Stimulated activated naive CD4-positive, alpha-beta T cell (primary cell): ENCODE results near the gene GAGE12G.
"Not testable (repeated sequence)": the region's sequence is repeated elsewhere in the genome, so short reads cannot be mapped to it uniquely, and the experiment has no call there.

ENCODE experiments used
- DNase-seq, 6 experiments: peaks; one replicate each; lab custom pipeline; 2025; lab: John Stamatoyannopoulos, UW

GAGE12G gene

GRCh38 chrX:49570100-49570499, at the start of gene GAGE12G:
Gene GAGE12G (plus strand): TSS chrX:49570400. CDS start chrX:49571555, 1,155 bp downstream.
- DNase-seq: not testable (repeated sequence)

GRCh38 chrX:49531877-49532276, 38.3 kb upstream of the GAGE12G start, which contains the start of gene GAGE12C:
Gene GAGE12C (plus strand): TSS chrX:49532177. CDS start chrX:49533332, 1,155 bp downstream.
- not testable (repeated sequence) for DNase-seq

- DNase-seq: not testable (repeated sequence)
Measured at GRCh38 chrX:49541433-49541832, 28.8 kb upstream of the GAGE12G start, which contains the start of gene GAGE12D. Gene GAGE12D (plus strand): TSS chrX:49541733. CDS start chrX:49542888, 1,155 bp downstream.

- DNase-seq: not testable (repeated sequence)
Measured at GRCh38 chrX:49550989-49551388, 19.2 kb upstream of the GAGE12G start, which contains the start of gene GAGE12E. Gene GAGE12E (plus strand): TSS chrX:49551289. CDS start chrX:49552444, 1,155 bp downstream.

GRCh38 chrX:49560542-49560941, 9.7 kb upstream of the GAGE12G start, which contains the start of gene GAGE12F:
Gene GAGE12F (plus strand): TSS chrX:49560842. CDS start chrX:49561997, 1,155 bp downstream.
- not testable (repeated sequence) for DNase-seq

GRCh38 chrX:49568728-49569127, 1.5 kb upstream of the GAGE12G start:
- not testable (repeated sequence) for DNase-seq

DNA sequence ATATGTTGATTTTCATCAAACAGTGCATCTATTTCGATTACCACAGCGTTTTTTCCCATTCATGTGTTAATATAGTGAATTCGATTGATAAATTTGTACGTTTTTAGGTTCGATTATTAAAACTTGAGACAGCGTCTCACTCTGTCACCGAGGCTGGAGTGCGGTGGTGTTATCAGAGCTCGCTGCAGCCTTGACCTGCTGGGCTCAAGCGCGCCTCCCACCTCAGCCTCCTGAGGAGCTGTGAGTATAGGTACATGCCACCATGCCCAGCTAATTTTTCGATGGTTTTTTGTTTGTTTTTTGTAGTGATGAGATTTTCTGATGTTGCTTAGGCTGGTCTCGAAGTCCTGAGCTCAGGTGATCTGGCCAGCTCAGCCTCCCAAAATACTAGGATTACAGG, 1.0 kb upstream of the GAGE12G start:
- DNase-seq: not testable (repeated sequence)

GRCh38 chrX:49579649-49580048, 9.4 kb downstream of the GAGE12G start, which contains the start of gene GAGE12H:
Gene GAGE12H (plus strand): TSS chrX:49579949. CDS start chrX:49581104, 1,155 bp downstream.
- DNase-seq: not testable (repeated sequence)

DNA sequence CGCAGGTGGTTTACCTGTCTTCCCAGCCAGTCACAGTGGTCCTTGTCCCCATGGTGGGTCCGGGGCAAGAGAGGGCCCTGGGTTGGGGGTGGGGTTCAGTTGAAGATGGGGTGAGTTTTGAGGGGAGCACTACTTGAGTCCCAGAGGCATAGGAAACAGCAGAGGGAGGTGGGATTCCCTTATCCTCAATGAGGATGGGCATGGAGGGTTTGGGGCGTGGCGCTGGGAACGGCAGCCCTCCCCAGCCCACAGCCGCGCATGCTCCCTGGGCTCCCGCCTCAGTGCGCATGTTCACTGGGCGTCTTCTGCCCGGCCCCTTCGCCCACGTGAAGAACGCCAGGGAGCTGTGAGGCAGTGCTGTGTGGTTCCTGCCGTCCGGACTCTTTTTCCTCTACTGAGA, 19.0 kb downstream of the GAGE12G start, which contains the start of gene GAGE2A:
TSS of gene GAGE2A (plus strand) at position 301 of the 400 bp plus-strand sequence. CDS start 1,155 bp downstream, outside the sequence.
- DNase-seq: not testable (repeated sequence)

GRCh38 chrX:49589769-49590478, 19.7 kb downstream of the GAGE12G start:
- DNase-seq: not testable (repeated sequence)

DNA sequence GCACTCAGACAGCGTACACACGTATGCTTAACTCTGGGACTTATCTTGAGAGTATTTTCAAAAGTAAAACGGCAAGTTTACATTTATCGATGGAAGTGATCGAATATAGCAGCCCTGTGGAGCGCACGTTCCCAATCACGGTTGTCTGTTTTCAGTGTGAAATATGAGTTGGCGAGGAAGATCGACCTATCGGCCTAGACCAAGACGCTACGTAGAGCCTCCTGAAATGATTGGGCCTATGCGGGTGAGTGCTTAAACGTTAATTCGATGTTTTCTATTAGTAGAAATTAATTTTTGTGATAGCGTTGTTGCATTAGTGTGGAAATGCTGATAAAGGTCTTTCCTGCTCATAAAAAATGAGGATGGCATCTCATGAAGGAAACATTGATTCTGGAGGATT, 20.3 kb downstream of the GAGE12G start:
- not testable (repeated sequence) for DNase-seq

DNA sequence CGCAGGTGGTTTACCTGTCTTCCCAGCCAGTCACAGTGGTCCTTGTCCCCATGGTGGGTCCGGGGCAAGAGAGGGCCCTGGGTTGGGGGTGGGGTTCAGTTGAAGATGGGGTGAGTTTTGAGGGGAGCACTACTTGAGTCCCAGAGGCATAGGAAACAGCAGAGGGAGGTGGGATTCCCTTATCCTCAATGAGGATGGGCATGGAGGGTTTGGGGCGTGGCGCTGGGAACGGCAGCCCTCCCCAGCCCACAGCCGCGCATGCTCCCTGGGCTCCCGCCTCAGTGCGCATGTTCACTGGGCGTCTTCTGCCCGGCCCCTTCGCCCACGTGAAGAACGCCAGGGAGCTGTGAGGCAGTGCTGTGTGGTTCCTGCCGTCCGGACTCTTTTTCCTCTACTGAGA, 28.5 kb downstream of the GAGE12G start, which contains the start of gene GAGE1:
TSS of gene GAGE1 (plus strand) at position 301 of the 400 bp plus-strand sequence. CDS start 1,155 bp downstream, outside the sequence.
- DNase-seq: not testable (repeated sequence)

GRCh38 chrX:49610718-49611310, 40.6 kb downstream of the GAGE12G start:
- DNase-seq: no peak

DNA sequence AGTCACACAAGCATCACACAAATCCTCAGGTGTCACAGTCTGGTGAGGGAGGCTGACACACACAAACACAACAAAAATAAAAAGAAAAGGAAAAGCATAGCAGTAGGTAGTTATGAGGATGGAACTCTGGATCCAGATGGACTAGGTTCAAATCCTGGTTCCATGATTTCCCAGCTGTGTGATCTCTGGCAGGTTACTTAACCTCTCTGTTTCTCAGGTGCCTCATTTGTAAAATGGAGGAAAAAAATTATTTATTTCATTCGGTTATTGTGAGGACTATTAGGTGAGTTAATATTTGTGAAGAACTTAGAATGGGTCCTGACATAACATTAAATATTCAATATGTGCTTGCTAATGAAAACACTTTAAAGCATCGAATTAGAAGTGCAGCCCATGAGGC, 48.4 kb downstream of the GAGE12G start:
- DNase-seq: no peak
